ENCODE measurements around the gene CFAP45.
A peak's percentile ranks its signal among the peaks of the same experiment; 100 is the strongest.

CFAP45 gene

GRCh38 chr1:159828581-159829272 is 71.2 kb downstream of the CFAP45 start:
- no peaks in the 10 kb centered on the region for H3K36me3 ChIP-seq
- peaks cover 47 to 50% of the 10 kb centered on the region in 2 experiments for H3K4me1 ChIP-seq (ENCODE audit: control insufficient read depth in 1 of 2, insufficient read depth in 1 of 2, low read depth in 1 of 2, low read length in 1 of 2)
- no peaks in the 10 kb centered on the region for H3K9me3 ChIP-seq
- H3K27ac ChIP-seq: peak overlapping the region; percentile 50
- TF ChIP-seq, protein P1, sequence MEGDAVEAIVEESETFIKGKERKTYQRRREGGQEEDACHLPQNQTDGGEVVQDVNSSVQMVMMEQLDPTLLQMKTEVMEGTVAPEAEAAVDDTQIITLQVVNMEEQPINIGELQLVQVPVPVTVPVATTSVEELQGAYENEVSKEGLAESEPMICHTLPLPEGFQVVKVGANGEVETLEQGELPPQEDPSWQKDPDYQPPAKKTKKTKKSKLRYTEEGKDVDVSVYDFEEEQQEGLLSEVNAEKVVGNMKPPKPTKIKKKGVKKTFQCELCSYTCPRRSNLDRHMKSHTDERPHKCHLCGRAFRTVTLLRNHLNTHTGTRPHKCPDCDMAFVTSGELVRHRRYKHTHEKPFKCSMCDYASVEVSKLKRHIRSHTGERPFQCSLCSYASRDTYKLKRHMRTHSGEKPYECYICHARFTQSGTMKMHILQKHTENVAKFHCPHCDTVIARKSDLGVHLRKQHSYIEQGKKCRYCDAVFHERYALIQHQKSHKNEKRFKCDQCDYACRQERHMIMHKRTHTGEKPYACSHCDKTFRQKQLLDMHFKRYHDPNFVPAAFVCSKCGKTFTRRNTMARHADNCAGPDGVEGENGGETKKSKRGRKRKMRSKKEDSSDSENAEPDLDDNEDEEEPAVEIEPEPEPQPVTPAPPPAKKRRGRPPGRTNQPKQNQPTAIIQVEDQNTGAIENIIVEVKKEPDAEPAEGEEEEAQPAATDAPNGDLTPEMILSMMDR (IDR thresholded peaks at IDR 0.05): no peak
- no peaks in the 10 kb centered on the region for H3K27me3 ChIP-seq
- H3K4me3 ChIP-seq (ENCODE audit: low read depth in 1 of 2, low read length in 1 of 2): no peak overlapping the region

- Histone ChIP-seq H3K4me3 (ENCODE audit: low read depth in 1 of 2, low read length in 1 of 2) (no peak overlapping the region), H3K4me1 (ENCODE audit: control insufficient read depth in 1 of 2, insufficient read depth in 1 of 2, low read depth in 1 of 2, low read length in 1 of 2) (peaks cover 47 to 50% of the 10 kb centered on the region in 2 experiments)
These were observed 71.8 kb downstream of the CFAP45 start for GRCh38 chr1:159828176-159828575.

DNA sequence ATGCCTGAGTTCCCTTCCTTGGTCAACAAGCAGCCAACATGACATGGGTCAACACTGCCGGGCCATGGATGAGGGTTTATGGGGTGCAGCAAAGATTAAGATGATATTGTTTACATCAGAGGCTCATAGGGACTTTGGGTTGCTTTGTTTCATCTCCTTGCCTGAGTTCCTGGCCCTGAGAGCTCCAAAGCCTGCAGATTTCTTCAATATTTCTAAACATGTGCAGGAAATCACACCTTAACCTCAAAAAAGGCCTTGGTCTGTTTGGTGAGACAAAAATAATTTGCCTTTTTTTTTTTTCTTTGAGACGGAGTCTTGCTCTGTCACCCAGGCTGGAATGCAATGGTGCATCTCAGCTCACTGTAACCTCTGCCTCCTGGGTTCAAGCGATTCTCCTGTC is 72.4 kb downstream of the CFAP45 start:
- H3K36me3 ChIP-seq: no peaks in the 10 kb centered on the region
- H3K27me3 ChIP-seq: no peaks in the 10 kb centered on the region
- TF ChIP-seq, protein P1 (IDR thresholded peaks at IDR 0.05): no peak
- H3K4me1 ChIP-seq (ENCODE audit: control insufficient read depth in 1 of 2, insufficient read depth in 1 of 2, low read depth in 1 of 2, low read length in 1 of 2): peaks cover 47 to 50% of the 10 kb centered on the region in 2 experiments
- H3K4me3 ChIP-seq (ENCODE audit: low read depth in 1 of 2, low read length in 1 of 2): no peak overlapping the region
- no peak overlapping the region for H3K27ac ChIP-seq
- no peaks in the 10 kb centered on the region for H3K9me3 ChIP-seq

More at GRCh38 chr1:159828176-159828575, 71.8 kb downstream of the CFAP45 start:
- TF ChIP-seq, protein P1 (IDR thresholded peaks at IDR 0.05): no peak
- Histone ChIP-seq H3K27ac (peak overlapping the region; percentile 50), H3K27me3 (no peaks in the 10 kb centered on the region), H3K9me3 (no peaks in the 10 kb centered on the region), H3K36me3 (no peaks in the 10 kb centered on the region)

- Histone ChIP-seq H3K4me1 (ENCODE audit: control insufficient read depth in 1 of 2, insufficient read depth in 1 of 2, low read depth in 1 of 2, low read length in 1 of 2) (peaks cover 47 to 50% of the 10 kb centered on the region in 2 experiments), H3K9me3 (no peaks in the 10 kb centered on the region), H3K36me3 (no peaks in the 10 kb centered on the region), H3K27me3 (no peaks in the 10 kb centered on the region), H3K4me3 (ENCODE audit: low read depth in 1 of 2, low read length in 1 of 2) (no peak overlapping the region), H3K27ac (peak overlapping the region; percentile 62)
- TF ChIP-seq, protein P1 (IDR thresholded peaks at IDR 0.05): no peak
These were observed 72.9 kb downstream of the CFAP45 start for GRCh38 chr1:159827102-159827490.

DNA sequence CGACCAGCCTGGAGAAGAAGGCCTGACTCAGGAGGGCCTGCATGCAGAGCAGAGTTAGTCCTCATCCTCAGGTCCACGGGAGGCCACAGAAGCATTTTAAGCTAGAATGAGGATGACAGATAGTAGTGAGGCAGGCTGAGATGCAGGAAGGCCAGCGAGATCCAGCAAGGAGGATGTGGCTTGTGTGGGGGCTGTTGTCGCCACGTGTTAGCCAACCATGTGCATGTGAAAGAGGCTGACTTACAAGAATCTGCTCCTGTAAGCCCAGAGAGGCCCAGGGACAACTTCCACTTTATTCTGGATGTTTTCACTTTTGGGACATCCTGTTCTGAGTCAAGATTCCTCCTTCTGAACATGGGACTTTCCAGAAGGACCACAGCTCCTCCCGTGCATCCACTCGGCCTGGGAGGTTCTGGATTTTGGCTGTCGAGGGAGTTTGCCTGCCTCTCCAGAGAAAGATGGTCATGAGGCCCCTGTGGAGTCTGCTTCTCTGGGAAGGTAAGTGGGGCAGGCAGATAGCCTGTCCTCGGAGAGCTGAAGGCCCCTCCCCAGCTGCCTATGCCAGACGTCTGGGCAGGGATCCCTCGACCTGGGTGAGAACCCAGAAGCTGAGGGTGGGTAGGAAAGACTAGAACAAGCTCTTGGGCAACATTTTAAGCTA is 73.4 kb downstream of the CFAP45 start, which contains the start of gene SLAMF8:
Gene SLAMF8, plus strand, starts transcription at position 433 of the 661 bp plus-strand sequence. Its CDS starts 26 bp downstream, at position 459.
- TF ChIP-seq, protein P1 (IDR thresholded peaks at IDR 0.05): no peak
- no peaks in the 10 kb centered on the region for H3K27me3 ChIP-seq
- no peaks in the 10 kb centered on the region for H3K36me3 ChIP-seq
- no peaks in the 10 kb centered on the region for H3K9me3 ChIP-seq
- H3K27ac ChIP-seq: peak within 1 kb of the TSS; percentile 62
- H3K4me1 ChIP-seq (ENCODE audit: control insufficient read depth in 1 of 2, insufficient read depth in 1 of 2, low read depth in 1 of 2, low read length in 1 of 2): peaks cover 47 to 50% of the 10 kb centered on the region in 2 experiments
- H3K4me3 ChIP-seq (ENCODE audit: low read depth in 1 of 2, low read length in 1 of 2): no peak within 1 kb of the TSS
